NCI-H128 (cell line): ENCODE data around the gene CELSR1.
"Not testable (repeated sequence)": the region's sequence is repeated elsewhere in the genome, so short reads cannot be mapped to it uniquely, and the experiment has no call there.

ENCODE experiments used
- DNase-seq: peaks from one replicate; lab custom pipeline; 2025; ENCODE audit not compliant: unreplicated experiment; lab: John Stamatoyannopoulos, UW

Gene CELSR1

GRCh38 chr22:46533070-46533833, 4.2 kb downstream of the CELSR1 start:
- no peak for DNase-seq

GRCh38 chr22:46532416-46532815, 5.0 kb downstream of the CELSR1 start:
- DNase-seq, result no peak

GRCh38 chr22:46531581-46532175, 5.7 kb downstream of the CELSR1 start:
- DNase-seq, result no peak

GRCh38 chr22:46528121-46528610, 9.3 kb downstream of the CELSR1 start:
- DNase-seq, result no peak

GRCh38 chr22:46526244-46526839, 11.1 kb downstream of the CELSR1 start:
- DNase-seq, result no peak

- DNase-seq, result no peak
Measured at GRCh38 chr22:46525389-46526243, 11.8 kb downstream of the CELSR1 start.

GRCh38 chr22:46524203-46524740, 13.1 kb downstream of the CELSR1 start:
- no peak for DNase-seq

GRCh38 chr22:46522797-46523196, 14.6 kb downstream of the CELSR1 start:
- DNase-seq, result no peak

GRCh38 chr22:46521994-46522393, 15.4 kb downstream of the CELSR1 start:
- no peak for DNase-seq

GRCh38 chr22:46520880-46521279, 16.5 kb downstream of the CELSR1 start:
- DNase-seq, result no peak

GRCh38 chr22:46519377-46519776, 18.0 kb downstream of the CELSR1 start:
- no peak for DNase-seq

- no peak for DNase-seq
Measured at GRCh38 chr22:46518542-46519325, 18.7 kb downstream of the CELSR1 start.

GRCh38 chr22:46518038-46518437, 19.4 kb downstream of the CELSR1 start:
- no peak for DNase-seq

GRCh38 chr22:46517255-46517761, 20.1 kb downstream of the CELSR1 start:
- DNase-seq, result no peak

- no peak for DNase-seq
Measured at GRCh38 chr22:46516638-46517037, 20.8 kb downstream of the CELSR1 start.

GRCh38 chr22:46516112-46516487, 21.3 kb downstream of the CELSR1 start:
- DNase-seq, result not testable (repeated sequence)

- DNase-seq, result no peak
Measured at GRCh38 chr22:46515208-46516111, 22.0 kb downstream of the CELSR1 start.

GRCh38 chr22:46514592-46515207, 22.7 kb downstream of the CELSR1 start:
- no peak for DNase-seq
